Measurements from ENCODE around the gene MTX2.

GRCh38 chr2:176293334-176293733 is 24.1 kb downstream of the MTX2 start:
- TF ChIP-seq CTCF (IDR thresholded peaks at IDR 0.05) (no peak), POLR2AphosphoS5 (IDR thresholded peaks at IDR 0.05; ENCODE audit: low read depth, low read length) (no peak), TCF7L2 (IDR thresholded peaks at IDR 0.05; ENCODE audit: low read depth, low read length) (no peak)

Measured in Panc1 (cell line).